Measurements from ENCODE around the gene COPA.
A peak's percentile ranks its signal among the peaks of the same experiment; 100 is the strongest.
"Not testable (repeated sequence)": the region's sequence is repeated elsewhere in the genome, so short reads cannot be mapped to it uniquely, and the experiment has no call there.

The COPA gene

GRCh38 chr1:160322831-160323230 is 20.2 kb downstream of the COPA start:
- no peak for DNase-seq

- no peak for DNase-seq
Measured at GRCh38 chr1:160315359-160315758, 27.7 kb downstream of the COPA start.

- no peak for DNase-seq
Measured at GRCh38 chr1:160309571-160309970, 33.5 kb downstream of the COPA start.

- DNase-seq, result no peak
Measured at GRCh38 chr1:160309185-160309557, 33.9 kb downstream of the COPA start.

- no peak for DNase-seq
Measured at GRCh38 chr1:160308451-160309184, 34.4 kb downstream of the COPA start.

GRCh38 chr1:160307118-160307791 is 35.8 kb downstream of the COPA start:
- no peak for DNase-seq

- DNase-seq, result no peak
Measured at GRCh38 chr1:160300173-160300572, 42.9 kb downstream of the COPA start.

- no peak for DNase-seq
Measured at GRCh38 chr1:160296036-160296435, 47.0 kb downstream of the COPA start.

- no peak for DNase-seq
Measured at GRCh38 chr1:160293020-160293968, 49.8 kb downstream of the COPA start.

GRCh38 chr1:160291248-160292220 is 51.5 kb downstream of the COPA start:
- DNase-seq, result peak; percentile 55

- DNase-seq, result not testable (repeated sequence)
Measured at GRCh38 chr1:160287769-160288168, 55.3 kb downstream of the COPA start.

- DNase-seq, result no peak
Measured at GRCh38 chr1:160285506-160285905, 57.5 kb downstream of the COPA start.

- peak; percentile 94 for DNase-seq
Measured at GRCh38 chr1:160284782-160285344, 58.2 kb downstream of the COPA start, which contains the start of gene PEX19. TSS of gene PEX19 (minus strand) at chr1:160285133. CDS start at chr1:160285124, 9 bp downstream.

- DNase-seq, result peak; percentile 5
Measured at GRCh38 chr1:160284220-160284781, 58.7 kb downstream of the COPA start.

GRCh38 chr1:160282807-160283206 is 60.2 kb downstream of the COPA start:
- no peak for DNase-seq

GRCh38 chr1:160277987-160278386 is 65.1 kb downstream of the COPA start:
- no peak for DNase-seq

GRCh38 chr1:160277330-160277729 is 65.7 kb downstream of the COPA start:
- no peak for DNase-seq

GRCh38 chr1:160271025-160271424 is 72.0 kb downstream of the COPA start:
- DNase-seq, result no peak

- no peak for DNase-seq
Measured at GRCh38 chr1:160267284-160267991, 75.6 kb downstream of the COPA start.

GRCh38 chr1:160264795-160265307 is 78.2 kb downstream of the COPA start:
- DNase-seq, result no peak

All from stimulated activated CD4-positive, alpha-beta T cell treated with anti-CD3 and anti-CD28 coated beads, Interleukin-1b, Interleukin-23, amount 100 ng/mL, for 48 hours (primary cell).